ENCODE results near the gene MGARP.

GRCh38 chr4:139253713-139254112 lies 26.3 kb downstream of the MGARP start:
- no peak for TF ChIP-seq CTCF (IDR thresholded peaks at IDR 0.05)
- no peak for TF ChIP-seq POLR2A (IDR thresholded peaks at IDR 0.05)
- TF ChIP-seq POLR2AphosphoS5 (IDR thresholded peaks at IDR 0.05; ENCODE audit: insufficient read depth in 1 of 2, low read depth in 1 of 2): no peak

Data from vagina (tissue), 2 donors.